GM19468 (cell line): ENCODE measurements around the gene SAMD7.

Source experiments
- ATAC-seq: cut with Tn5 transposase; IDR thresholded peaks from one replicate; pipeline ENCODE4 v1.9.1; 2021; ENCODE audit warnings: mild to moderate bottlenecking, moderate library complexity, moderate number of reproducible peaks; ENCODE audit not compliant: unreplicated experiment; ENCODE audit errors: extremely low read depth

Gene SAMD7

DNA sequence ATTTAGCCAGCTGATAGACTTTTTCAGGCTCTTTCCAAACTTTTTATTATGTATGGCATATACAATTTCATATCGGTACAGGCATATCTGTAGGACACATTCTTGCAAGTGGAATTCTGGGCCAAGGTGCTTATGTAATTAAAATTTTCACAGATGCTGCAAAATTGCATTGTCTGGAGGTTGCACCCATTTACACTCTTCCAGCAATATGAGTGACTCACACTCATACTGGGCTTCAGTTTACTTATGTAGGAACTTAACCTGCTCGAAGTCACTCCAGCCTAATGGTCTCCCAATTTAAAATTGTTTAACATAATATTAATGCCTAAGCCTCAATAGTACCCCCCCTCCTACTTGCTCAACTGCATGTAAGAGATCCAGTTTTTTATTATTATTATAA, 44.0 kb downstream of the SAMD7 start:
- ATAC-seq = no peak

DNA sequence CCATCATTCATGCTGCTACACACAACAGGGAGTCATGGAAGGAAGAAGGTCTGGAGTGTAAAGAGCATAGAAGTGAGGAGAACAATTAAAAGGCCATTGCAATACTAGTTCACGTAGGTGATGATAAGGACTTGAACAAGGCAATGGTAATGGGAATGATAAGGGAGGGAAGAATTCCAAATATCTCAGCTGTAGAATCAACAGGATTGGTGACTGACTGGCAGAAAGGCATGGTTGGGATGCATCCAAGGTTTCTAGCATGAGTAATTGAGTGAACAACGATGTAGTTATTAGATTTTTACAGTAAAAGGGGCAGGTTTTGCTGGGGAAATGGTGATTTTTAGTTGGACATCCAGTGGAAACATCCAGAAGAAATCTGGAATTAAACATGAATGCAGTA, 52.8 kb downstream of the SAMD7 start:
- no peak for ATAC-seq

DNA sequence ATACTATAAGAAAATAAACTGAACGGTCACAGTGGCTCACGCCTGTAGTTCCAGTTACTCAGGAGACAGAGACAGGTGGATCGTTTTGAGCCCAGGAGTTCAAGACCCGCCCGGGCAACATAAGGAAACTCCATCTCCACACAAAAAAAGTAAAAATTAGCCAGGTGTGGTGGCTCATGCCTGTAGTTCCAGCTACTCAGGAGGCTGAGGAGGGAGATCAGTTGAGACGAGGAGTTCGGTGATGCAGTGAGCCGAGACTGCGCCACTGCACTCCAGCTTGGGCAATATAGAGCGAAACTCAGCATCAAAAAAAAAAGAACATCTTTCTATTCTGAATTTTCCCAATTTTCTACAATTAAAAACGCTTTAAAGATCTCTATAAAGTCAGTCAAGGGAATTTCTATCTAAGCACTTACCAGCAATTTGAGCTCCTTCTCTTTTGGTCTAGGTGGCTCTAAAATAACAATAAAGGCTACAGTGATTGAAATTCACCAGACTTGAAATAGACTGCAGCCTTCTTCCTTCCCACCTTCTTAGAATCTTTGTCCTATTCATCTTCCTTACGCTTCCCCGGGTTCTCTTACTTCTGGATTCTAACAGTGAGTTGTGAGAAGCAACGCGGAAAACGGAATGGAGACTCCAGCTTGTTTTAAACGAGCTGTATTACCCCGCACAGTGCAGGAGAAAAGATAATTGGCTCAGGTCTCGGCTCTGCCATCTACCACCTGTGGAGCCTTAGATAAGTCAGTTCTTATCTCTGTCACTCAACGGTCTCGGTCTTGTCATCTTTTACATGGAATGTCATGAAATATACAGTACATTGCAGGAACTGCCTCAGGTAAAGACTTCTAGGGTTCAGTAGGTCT, 54.4 kb downstream of the SAMD7 start:
- ATAC-seq = no peak

DNA sequence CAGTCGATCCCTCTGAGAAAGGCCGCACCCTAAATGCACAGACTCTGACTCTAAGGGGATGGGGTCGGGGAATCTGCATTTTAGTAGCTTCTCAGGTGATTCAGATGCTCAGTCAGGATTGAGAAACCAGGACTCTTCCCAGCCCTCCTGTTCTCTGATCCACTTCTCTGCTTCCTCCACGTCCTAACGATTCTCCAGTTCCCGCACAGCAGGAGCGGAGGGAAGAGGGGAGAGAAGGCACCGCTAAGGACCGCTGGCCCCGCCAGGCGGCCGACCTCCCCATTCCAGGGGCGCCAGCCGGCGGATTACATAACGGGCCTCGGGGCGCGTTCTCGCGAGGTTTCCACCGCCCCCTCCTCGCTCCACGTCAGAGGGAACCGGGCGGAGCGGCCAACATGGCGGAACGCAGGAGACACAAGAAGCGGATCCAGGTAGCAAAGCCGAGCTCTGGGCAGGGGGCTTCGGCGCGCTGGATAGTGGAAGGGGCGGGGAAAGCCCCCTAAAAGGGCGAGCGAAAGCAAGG, 55.1 kb downstream of the SAMD7 start, which contains the start of gene SEC62:
SEC62 (plus strand) TSS at position 380 of the 523 bp plus-strand sequence; CDS start at position 396, 16 bp downstream.
- peak; percentile 88 for ATAC-seq

DNA sequence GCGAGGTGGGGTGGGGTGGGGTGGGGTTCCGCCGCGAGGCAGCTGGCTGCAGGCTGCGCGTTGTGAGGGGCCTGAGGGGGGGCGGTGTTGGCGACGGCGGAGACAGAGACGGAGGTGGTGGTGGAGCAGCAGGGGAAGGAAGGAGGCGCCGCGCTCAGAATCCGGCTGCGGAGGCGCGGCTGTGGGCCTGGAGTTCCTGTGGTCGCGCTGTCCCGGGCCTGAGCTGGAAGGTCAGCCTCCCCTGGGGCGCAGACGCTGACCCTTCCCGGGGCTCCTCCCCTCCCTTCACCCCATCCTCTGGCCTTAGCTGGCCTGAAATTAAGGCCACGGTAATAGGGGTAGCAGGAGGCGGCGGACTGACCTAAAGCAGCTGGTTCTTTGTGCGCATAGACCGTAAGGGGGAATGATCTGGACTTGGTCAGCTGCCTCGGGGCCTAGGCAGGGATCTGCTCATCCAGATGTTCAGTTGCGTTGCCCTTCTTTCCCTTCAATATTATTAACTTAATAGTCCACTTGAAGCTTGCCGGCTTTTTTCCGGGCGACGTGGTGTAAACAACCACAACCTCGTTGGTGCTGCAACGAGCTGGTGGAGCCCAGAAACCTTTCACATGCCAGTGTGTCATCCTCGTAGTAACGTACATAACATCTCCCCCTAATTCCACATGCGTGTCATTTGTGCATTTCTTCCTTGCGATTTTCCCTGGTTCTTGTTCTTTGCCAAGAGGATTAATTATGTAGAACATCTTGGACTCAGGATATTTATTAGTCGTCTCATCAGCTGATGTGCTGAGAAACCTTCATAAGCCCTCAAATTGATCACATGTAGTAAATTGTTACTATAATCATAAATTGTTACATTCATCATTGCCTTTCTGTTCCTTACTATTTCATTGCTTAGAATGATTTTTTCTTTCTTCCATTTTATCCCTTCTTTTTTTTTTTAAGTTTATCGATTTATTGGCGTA, 55.9 kb downstream of the SAMD7 start:
- ATAC-seq = no peak

DNA sequence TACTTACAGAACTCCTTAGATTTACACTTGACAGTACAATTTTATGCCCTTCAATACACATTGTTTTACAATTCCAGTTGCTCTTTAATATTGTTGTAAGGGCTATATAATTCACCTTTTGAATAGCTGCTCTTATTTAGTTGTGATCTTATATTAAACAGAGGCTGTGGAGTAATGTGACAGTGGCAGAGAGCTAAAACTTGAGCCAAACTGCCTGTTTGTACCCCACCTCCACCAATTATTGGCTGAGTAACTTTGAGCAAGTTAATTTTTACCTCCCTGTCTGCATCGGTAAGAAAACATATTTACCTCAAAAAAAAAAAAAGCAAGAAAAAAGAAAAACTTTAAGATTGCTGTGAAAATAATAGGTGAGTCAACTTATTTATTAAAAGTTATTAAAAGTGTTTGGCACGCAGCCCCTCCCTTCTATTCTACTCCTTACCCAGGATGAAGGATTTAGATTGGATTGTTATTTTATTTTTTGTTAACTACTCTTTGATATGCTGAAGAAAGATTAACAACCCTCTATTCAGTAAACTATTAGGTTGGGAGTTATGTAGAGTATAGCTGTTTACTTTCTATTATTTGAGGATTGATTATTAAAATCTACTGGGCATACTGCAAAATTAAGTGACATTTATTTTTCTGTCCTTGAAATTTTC, 57.0 kb downstream of the SAMD7 start:
- ATAC-seq = no peak

DNA sequence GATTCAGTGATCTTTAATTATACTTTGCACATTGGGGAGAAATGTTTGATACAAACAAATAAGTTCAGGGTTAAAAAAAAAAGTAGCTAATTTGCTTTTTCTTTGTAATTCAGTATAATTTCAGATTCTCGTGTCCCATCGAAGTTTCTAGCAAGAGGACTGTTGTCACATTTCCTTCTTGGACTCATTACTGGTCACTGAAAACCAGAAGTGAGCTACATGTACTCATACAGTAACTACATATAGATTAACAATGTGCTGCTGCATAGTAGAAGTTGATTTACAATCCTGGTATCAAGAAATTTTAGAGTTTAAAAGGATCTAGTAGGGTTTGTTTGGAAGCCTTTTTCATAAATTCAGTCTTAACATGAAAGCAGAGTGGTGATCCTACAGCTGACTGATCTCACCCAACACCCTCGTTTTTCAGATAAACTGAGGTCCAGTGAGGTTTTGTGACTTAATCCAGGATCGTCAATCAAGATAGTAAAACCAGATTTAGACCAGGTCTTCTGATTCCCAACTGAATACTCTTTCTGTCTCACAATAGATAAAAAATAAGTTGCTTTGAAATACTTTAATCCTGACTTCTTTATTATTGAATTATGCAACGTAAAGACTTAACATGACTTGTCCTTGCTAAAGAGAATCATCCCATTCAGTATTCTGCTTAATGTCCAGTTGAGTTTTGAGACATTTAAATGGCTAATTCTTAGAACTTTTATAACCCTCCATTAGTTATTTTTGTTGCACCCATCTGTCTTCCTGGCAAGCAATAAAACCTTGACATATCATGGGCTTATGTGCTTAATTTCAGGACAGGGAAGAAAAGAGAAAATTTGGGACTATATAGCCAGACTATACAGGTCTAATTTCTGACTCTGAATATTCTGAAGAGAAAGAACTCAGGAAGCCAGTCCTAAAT, 58.1 kb downstream of the SAMD7 start:
- no peak for ATAC-seq

DNA sequence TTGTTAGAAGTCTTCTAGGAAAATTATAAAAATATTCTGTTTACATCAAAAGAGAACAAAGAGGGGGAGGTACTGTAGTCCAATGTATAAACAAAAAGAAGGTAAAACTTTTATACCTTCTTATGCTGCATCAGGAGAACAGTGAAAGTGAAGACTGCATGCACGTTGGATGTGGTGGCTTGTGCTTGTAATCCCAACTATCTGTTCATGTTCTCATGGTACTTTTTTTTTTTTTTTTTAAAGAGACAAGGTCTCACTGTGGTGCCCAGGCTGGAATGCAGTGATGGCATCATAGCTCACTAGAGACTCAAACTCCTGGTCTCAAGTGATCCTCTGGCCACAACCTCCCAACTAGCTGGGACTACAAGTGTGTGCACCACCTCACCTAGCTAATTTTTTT, 59.5 kb downstream of the SAMD7 start:
- no peak for ATAC-seq

DNA sequence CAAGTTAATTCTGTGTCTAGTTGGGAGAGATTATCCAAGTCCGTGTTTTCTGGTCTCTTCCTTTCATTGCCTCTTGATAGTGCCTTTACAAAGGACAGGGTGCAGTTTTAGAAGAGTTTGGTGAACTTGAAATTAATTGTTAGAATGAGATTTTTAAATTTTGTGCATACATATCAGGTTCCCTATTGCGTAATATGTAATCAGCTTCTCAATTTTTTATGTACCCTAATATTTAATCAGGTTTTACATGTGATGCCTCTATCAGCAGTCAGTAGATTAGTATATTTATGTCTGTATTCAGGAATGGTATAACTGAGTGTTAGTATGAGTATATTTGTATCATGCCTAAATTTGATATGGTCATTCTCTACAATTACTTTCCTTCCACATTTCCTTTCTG, 60.1 kb downstream of the SAMD7 start:
- ATAC-seq = no peak

DNA sequence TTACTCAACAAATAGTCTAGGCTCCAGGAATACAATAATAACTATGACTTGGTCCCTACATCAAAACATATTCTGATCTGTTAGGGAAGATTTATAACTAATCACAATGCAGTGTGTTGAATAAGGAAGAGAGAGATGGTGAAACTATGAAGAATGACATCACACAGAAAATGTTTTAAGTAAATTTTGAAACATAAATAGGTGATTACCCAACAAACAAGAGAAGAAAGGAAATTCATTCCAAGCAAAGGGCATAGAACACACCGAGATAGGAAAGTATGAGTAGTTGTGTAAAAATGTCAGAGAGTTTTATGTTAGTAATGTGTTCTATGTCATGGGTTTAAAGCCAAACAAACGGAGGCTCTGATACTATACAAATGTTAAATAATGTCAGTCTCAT, 68.7 kb downstream of the SAMD7 start:
- no peak for ATAC-seq

DNA sequence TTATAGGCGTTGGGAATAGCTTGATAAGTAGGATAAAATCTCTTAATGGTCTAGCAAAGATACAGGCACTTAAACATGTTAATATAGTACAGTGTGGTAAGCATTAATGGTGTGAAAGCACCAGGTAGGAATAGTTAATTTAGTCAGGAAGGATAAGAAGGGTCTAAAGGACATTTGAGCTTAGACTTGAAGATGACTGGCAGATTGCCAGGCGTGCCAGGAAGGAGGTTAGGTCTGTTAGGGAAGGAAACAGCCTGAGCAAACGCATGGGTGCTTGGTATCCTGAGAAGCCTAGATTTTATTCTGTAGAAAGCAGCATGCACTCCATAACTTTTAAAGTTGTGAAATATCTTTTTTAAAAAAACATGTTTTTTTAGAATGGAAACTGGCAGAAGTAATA, 72.9 kb downstream of the SAMD7 start:
- no peak for ATAC-seq
